ENCODE data around the gene PSEN2.

- TF ChIP-seq POLR2A (IDR thresholded peaks at IDR 0.05; ENCODE audit: control extremely low read depth in 1 of 2, low read depth in 2 of 2, low read length in 2 of 2) (no peak), CTCF (IDR thresholded peaks at IDR 0.05; ENCODE audit: control extremely low read depth in 1 of 3, insufficient read depth in 1 of 3, low read depth in 1 of 3, low read length in 3 of 3) (no peak), SUZ12 (IDR thresholded peaks at IDR 0.05; ENCODE audit: low read length) (no peak), EZH2 (IDR thresholded peaks at IDR 0.05; ENCODE audit: low read depth, low read length, severe bottlenecking) (no peak), POLR2AphosphoS5 (IDR thresholded peaks at IDR 0.05; ENCODE audit: low read depth, low read length) (no peak), USF2 (IDR thresholded peaks at IDR 0.05; ENCODE audit: low read length) (no peak), ATF2 (IDR thresholded peaks at IDR 0.05; ENCODE audit: low read length) (no peak), SIN3A (conservative IDR thresholded peaks at IDR 0.05 in 1 of 2, IDR thresholded peaks at IDR 0.05 in 1 of 2; ENCODE audit: low read depth in 1 of 2, low read length in 2 of 2) (no peak), YY1 (IDR thresholded peaks at IDR 0.05; ENCODE audit: low read depth, low read length) (no peak), CHD7 (IDR thresholded peaks at IDR 0.05; ENCODE audit: insufficient replicate concordance, low read length) (no peak)
These were observed 72.0 kb downstream of the PSEN2 start for GRCh38 chr1:226942392-226942791.
